GM12878 (cell line): ENCODE results near the gene PPFIBP1. TPM values are rescaled to one million over a fixed set of nuclear protein-coding genes. Genes with fewer than 3 reads are reported as not detected.

ENCODE experiments used
- ATAC-seq: fragments of 200-7000 bp; cut with Tn5 transposase; 3 replicates; pipeline ENCODE4 v1.9.1; 2020; ENCODE audit warnings: mild to moderate bottlenecking, moderate library complexity
- BruUV-seq: library from RNA; stranded (reverse); fragments of 400-500 nt; replicated peaks from 2 replicates; lab custom pipeline; 2021; lab: Mats Ljungman, UMichigan
- CTCF ChIA-PET: fragments of 300-600 bp; sonication (Branson Sonifier 250); formaldehyde crosslinking; extraction: SDS; loops from one replicate; lab custom pipeline; 2021; ENCODE audit warnings: inconsistent platforms; lab: Yijun Ruan, JAX
- POLR2A ChIA-PET: fragments of 350-600 bp; formaldehyde crosslinking; extraction: SDS; loops from one replicate; lab custom pipeline; 2021; ENCODE audit warnings: inconsistent platforms; lab: Charles Lee
- RAD21 ChIA-PET: fragments of 300-600 bp; sonication (Branson Sonifier 250); formaldehyde crosslinking; loops from one replicate; lab custom pipeline; 2023; ENCODE audit warnings: antibody characterized with exemption; ENCODE audit not compliant: unreplicated experiment; lab: Charles Lee
- SMC1A ChIA-PET: fragments of 300-600 bp; sonication (Branson Sonifier 250); formaldehyde crosslinking; loops from one replicate; lab custom pipeline; 2023; ENCODE audit not compliant: unreplicated experiment, uncharacterized antibody; lab: Charles Lee
- DNase-seq: peaks from one replicate; pipeline ENCODE4 v3.0.0-alpha.2; 2011; ENCODE audit warnings: low read depth, low spot score
- FAIRE-seq: peaks from 3 replicates; lab custom pipeline; 2011; peaks lifted over from hg19 to GRCh38; lab: Jason Lieb, UNC
- H2AFZ ChIP-seq: 2 replicates; pipeline ENCODE4 v1.6.0; 2011; ENCODE audit warnings: low read depth, low read length, control low read depth; ENCODE audit not compliant: control insufficient read depth
- H3K27ac ChIP-seq: 2 replicates; pipeline ENCODE4 v1.5.1; 2011; ENCODE audit warnings: control low read depth; ENCODE audit not compliant: control insufficient read depth, insufficient read depth
- H3K27me3 ChIP-seq, 2 experiments: replicated peaks in 1 of 2; 2 replicates each; pipeline versions ENCODE4 v1.6.0 to v1.6.1; 2011; ENCODE audit warnings: low read length in 1 of 2; ENCODE audit not compliant: control insufficient read depth in 2 of 2, insufficient read depth in 2 of 2
- H3K36me3 ChIP-seq, 2 experiments: 2 replicates each; pipeline ENCODE4 v1.5.1; 2011; ENCODE audit warnings: low read length in 1 of 2; ENCODE audit not compliant: control insufficient read depth in 2 of 2, insufficient read depth in 2 of 2
- H3K4me1 ChIP-seq: 2 replicates; pipeline ENCODE4 v1.6.1; 2011; ENCODE audit warnings: mild to moderate bottlenecking, low read length, moderate library complexity, mixed read lengths; ENCODE audit not compliant: control insufficient read depth, insufficient read depth
- H3K4me2 ChIP-seq: 2 replicates; pipeline ENCODE4 v1.6.0; 2011; ENCODE audit warnings: control low read depth; ENCODE audit not compliant: control insufficient read depth, insufficient read depth
- H3K4me3 ChIP-seq: fragments of 200-600 bp; sonication (generic); 2 replicates; pipeline ENCODE4 v1.5.1; 2016
- H3K79me2 ChIP-seq: 2 replicates; pipeline ENCODE4 v1.6.0; 2011; ENCODE audit warnings: low read length; ENCODE audit not compliant: control insufficient read depth, insufficient read depth
- H3K9ac ChIP-seq: 2 replicates; pipeline ENCODE4 v1.8.0; 2011; ENCODE audit warnings: low read length, control low read depth, mixed read lengths; ENCODE audit not compliant: control insufficient read depth, insufficient read depth
- H3K9me3 ChIP-seq: replicated peaks from 3 replicates; pipeline ENCODE4 v1.5.1; 2011; ENCODE audit warnings: mild to moderate bottlenecking, low read length; ENCODE audit not compliant: control insufficient read depth, insufficient read depth
- H4K20me1 ChIP-seq: 2 replicates; pipeline ENCODE4 v1.6.0; 2011; ENCODE audit not compliant: control insufficient read depth, insufficient read depth
- ETV6 ChIP-seq, 2 experiments: fragments of 450-650 bp in 1 of 2; IDR thresholded peaks in 1 of 2; conservative IDR thresholded peaks in 1 of 2; 2 replicates each; pipeline ENCODE4 v1.6.1; 2014; ENCODE audit warnings: antibody characterized with exemption in 1 of 2, borderline replicate concordance in 1 of 2, low read depth in 1 of 2, mild to moderate bottlenecking in 1 of 2, moderate library complexity in 1 of 2
- HDGF ChIP-seq: fragments of 450-650 bp; IDR thresholded peaks from 2 replicates; pipeline ENCODE4 v1.6.1; 2016; ENCODE audit warnings: antibody characterized with exemption
- IRF5 ChIP-seq: fragments of 450-650 bp; IDR thresholded peaks from 2 replicates; pipeline ENCODE4 v1.6.1; 2017; ENCODE audit warnings: borderline replicate concordance
- KAT2A ChIP-seq: conservative IDR thresholded peaks from 2 replicates; pipeline ENCODE4 v1.6.1; 2011; ENCODE audit warnings: low read depth, low read length; ENCODE audit not compliant: control insufficient read depth
- MEF2B ChIP-seq: fragments of 450-650 bp; IDR thresholded peaks from 2 replicates; pipeline ENCODE4 v1.6.1; 2018; ENCODE audit warnings: mild to moderate bottlenecking, moderate library complexity; ENCODE audit not compliant: partially characterized antibody, poor library complexity, severe bottlenecking
- NFXL1 ChIP-seq: fragments of 450-650 bp; IDR thresholded peaks from 2 replicates; pipeline ENCODE4 v1.6.1; 2017; ENCODE audit warnings: antibody characterized with exemption, mild to moderate bottlenecking, borderline replicate concordance
- RCOR1 ChIP-seq: conservative IDR thresholded peaks from 2 replicates; pipeline ENCODE4 v1.6.1; 2012; ENCODE audit warnings: low read depth, low read length, improper control_type of control experiment
- SUPT20H ChIP-seq: IDR thresholded peaks from 2 replicates; pipeline ENCODE4 v1.6.1; 2011; ENCODE audit warnings: low read depth, mild to moderate bottlenecking, low read length, moderate library complexity, borderline replicate concordance; ENCODE audit not compliant: control insufficient read depth
- TAF1 ChIP-seq: IDR thresholded peaks from 2 replicates; pipeline ENCODE4 v1.6.1; 2011; ENCODE audit warnings: mild to moderate bottlenecking, low read depth, low read length, borderline replicate concordance
- TCF12 ChIP-seq: IDR thresholded peaks from 2 replicates; pipeline ENCODE4 v1.6.1; 2011; ENCODE audit warnings: low read depth, mild to moderate bottlenecking, low read length
- YY1 ChIP-seq: IDR thresholded peaks from 2 replicates; pipeline ENCODE4 v1.6.1; 2011; ENCODE audit warnings: low read depth, mild to moderate bottlenecking, low read length
- WGBS: methylation state at CpG from one replicate; pipeline ENCODE4 v1.1.6; 2016; ENCODE audit warnings: low lambda C conversion rate; ENCODE audit not compliant: insufficient replicate concordance, insufficient coverage; ENCODE audit errors: missing lambda C conversion rate; 5-methylcytosine and 5-hydroxymethylcytosine counted together
- in situ Hi-C: fragments of 300-500 bp; cut with MboI; formaldehyde crosslinking; loops from 9 replicates; pipeline ENCODE4 v1.14.3; 2018; ENCODE audit warnings: mixed read lengths
- intact Hi-C: fragments of 100-400 bp; cut with micrococcal nuclease; formaldehyde crosslinking; loops from one replicate; pipeline ENCODE4 v1.14.2; 2022; ENCODE audit not compliant: unreplicated experiment
- polyA plus RNA-seq, 11 experiments: library from polyadenylated mRNA; depleted of rRNA in 4 of 11; unstranded in 6 of 11; stranded (reverse) in 5 of 11; fragments of >200 nt; fragmentation: Nextera tagmentation in 4 of 11; fragmentation: Illumina TruSeq in 1 of 11; extraction: Ambion mirVana in 4 of 11; extraction: Trizol in 1 of 11; gene quantifications; 1 replicate in 1 of 11; 2 replicates in 10 of 11; pipeline versions ENCODE4 v1.2.1 to v1.2.3, GENCODE V29; 2011 to 2016; ENCODE audit warnings: inconsistent platforms in 2 of 11, missing spikeins in 2 of 11, low read depth in 1 of 11
- total RNA-seq, 4 experiments: library from RNA; depleted of rRNA in 3 of 4; stranded (reverse); fragments of >200 nt in 3 of 4; fragmentation: Illumina TruSeq in 1 of 4; extraction: Trizol in 1 of 4; gene quantifications; 2 replicates each; pipeline versions ENCODE4 v1.2.1 to v1.2.3, GENCODE V29; 2013 to 2021

Gene PPFIBP1
- total and polyA plus RNA-seq, 10 of the 15 experiments (the other 5 are each of a cell fraction or from before 2014, with no cell fraction given): 0.47 to 7.8 (median 3.6) TPM

DNA sequence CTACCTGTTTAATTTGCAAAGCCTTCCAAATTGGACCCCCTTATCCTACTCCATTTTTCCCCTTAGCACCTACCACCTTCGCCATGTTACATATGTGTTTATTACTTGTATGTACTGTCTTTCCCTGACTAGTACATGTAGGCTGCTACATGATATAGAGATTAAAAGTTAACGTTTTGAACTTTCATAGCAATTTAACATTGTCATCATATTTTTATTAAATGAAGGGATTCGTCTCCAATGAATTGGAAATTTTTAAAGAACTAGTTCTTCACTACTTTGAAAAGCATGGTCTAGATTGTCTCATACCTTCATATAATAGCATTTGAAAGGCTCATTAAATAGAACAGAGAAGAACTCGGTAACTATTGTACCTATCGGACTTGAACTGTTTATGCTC lies 107.4 kb downstream of the PPFIBP1 start:
- Histone ChIP-seq H3K27ac (no peak overlapping the region), H3K4me1 (peaks cover 8% of the 10 kb centered on the region), H3K4me2 (no peak overlapping the region), H3K9ac (no peak overlapping the region), H3K36me3 (peaks cover 0 to 2% of the 10 kb centered on the region in 2 experiments; a peak in 1 of 4 replicates), H3K4me3 (no peak overlapping the region), H3K79me2 (no peaks in the 10 kb centered on the region), H3K9me3 (no peaks in the 10 kb centered on the region), H2AFZ (no peak overlapping the region), H4K20me1 (no peaks in the 10 kb centered on the region), H3K27me3 (no peaks in the 10 kb centered on the region)
- no peak for ATAC-seq
- in situ Hi-C loops (no loop called here), intact Hi-C loops (no loop called here)
- no TSS peak for BruUV-seq
- WGBS: 84% methylated on average over 5 of the region's 5 CpGs
- TF ChIP-seq TCF12 (no peak), ETV6 (conservative IDR thresholded peaks at IDR 0.05 in 1 of 2, IDR thresholded peaks at IDR 0.05 in 1 of 2; ENCODE audit: borderline replicate concordance in 1 of 2, low read depth in 1 of 2) (no peak), KAT2A (no peak), MEF2B (no peak), NFXL1 (no peak), TAF1 (no peak), IRF5 (no peak), YY1 (no peak), RCOR1 (no peak), HDGF (no peak), SUPT20H (no peak)
- DNase-seq: no peak
- POLR2A ChIA-PET: no interaction called here
- SMC1A ChIA-PET: no interaction called here
- RAD21 ChIA-PET: no interaction called here
- no peak for FAIRE-seq
- CTCF ChIA-PET: no interaction called here
